Activated T-helper 9 cell treated with anti-CD3 and anti-CD28 coated beads, Interleukin-2, amount 50 U/mL, for 16 hours (primary cell): Measurements from ENCODE around the gene TOE1.
A peak's percentile ranks its signal among the peaks of the same experiment; 100 is the strongest.
"Not testable (repeated sequence)": the region's sequence is repeated elsewhere in the genome, so short reads cannot be mapped to it uniquely, and the experiment has no call there.

Experiments
- DNase-seq: peaks from one replicate; pipeline ENCODE4 v3.0.0-alpha.2; 2020; ENCODE audit warnings: low read depth

Gene TOE1

DNA sequence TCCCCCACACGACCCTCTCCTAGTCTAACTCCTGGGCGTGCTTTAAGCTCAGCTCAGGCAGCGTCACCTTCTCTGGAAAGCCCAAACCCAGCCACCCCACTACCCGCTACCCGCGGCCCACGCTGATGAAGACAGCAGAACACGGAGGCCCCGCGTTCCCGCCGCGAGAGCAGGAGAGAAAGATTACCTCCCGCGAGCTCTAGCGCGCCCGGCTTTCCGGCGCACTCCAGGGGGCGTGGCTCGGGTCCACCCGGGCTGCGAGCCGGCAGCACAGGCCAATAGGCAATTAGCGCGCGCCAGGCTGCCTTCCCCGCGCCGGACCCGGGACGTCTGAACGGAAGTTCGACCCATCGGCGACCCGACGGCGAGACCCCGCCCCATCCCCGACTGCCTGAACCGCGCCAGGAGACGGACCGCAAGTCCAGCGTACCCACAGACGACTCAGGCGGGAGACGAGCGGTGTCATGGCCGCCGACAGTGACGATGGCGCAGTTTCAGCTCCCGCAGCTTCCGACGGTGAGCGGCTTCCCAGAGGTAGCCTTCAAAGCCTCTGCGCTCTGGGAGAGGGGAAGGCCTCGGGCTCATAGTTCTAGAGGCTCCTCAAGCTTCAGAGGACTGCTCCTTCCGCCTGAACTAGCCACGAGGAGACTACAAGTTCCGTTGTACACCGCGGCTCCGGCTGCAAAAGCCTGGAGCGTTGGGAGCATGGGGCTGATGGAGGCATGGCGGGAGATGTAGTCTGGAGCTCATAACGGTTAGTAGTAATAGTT, at the start of gene TOE1, which contains the start of gene MUTYH:
TOE1 (plus strand) TSS at position 382 of the 770 bp plus-strand sequence; CDS start at position 465, 83 bp downstream.
MUTYH (minus strand) TSS at position 652 of the 770 bp plus-strand sequence. CDS start 5,935 bp downstream, outside the sequence.
- DNase-seq = peak; percentile 87

DNA sequence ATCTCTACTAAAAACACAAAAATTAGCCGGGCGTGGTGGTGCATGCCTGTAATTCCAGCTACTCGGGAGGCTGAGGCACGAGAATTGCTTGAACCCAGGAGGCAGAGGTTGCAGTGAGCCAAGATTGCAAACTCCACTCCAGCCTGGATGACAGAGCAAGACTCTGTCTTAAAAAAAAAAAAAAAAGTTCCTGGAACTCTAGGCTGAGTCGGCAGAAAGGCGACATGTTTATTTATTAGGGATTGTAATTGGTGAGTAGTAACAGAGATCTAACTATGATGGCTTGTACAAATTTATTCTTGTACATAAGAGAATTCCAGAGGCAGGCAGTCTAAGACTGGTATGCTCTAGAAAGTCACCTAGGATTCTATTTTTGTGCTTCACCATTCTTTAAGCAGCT, 49.0 kb upstream of the TOE1 start:
- not testable (repeated sequence) for DNase-seq

DNA sequence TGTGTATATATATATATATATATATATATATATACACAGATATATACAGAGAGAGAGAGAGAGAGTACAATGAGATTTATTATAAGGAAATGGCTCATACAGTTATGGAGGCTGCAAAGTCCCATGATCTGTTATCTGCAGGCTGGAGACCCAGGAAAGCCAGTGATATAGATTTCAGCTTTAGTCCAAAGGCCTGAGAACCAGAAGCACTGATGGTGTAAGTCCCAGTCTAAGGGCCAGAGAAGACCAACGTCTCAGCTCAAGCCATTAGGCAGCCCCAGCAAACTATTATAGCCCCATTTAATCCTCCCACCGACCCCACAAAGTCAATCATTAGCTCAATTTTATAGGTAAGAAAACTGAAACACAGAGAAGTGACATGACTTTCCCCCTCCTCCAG, 48.3 kb upstream of the TOE1 start:
- no peak for DNase-seq

DNA sequence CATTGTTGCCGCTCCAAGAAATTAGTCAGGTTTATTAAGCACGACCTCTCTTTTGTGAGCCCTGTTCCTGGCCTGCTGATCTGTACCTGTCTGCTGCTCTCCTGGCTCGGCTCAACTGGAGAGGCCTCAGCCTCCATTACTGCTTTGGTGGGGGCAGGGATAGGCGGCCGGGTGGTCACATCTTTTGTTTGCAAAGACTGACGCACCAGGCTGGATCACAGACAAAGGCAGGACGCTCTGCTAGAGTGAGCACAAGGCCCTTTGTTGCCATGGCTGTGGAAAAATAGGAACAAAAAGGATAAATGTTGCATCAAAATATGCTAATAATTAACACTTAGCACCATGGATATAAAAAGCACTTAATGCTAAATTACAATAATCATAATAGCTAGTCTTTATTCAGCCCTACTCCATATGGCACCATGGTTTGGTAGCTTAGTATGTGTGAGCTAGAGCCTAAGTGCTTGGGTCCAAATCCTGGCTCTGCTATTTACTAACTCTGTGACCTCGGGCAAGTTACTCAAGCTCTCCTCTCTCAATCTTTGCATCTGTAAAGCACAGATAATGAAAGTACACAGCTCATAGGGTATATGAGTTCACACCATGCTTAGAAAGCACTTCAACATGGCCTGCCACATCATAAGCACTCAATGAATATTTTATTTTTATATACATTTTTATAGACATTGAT, 42.2 kb upstream of the TOE1 start:
- no peak for DNase-seq

DNA sequence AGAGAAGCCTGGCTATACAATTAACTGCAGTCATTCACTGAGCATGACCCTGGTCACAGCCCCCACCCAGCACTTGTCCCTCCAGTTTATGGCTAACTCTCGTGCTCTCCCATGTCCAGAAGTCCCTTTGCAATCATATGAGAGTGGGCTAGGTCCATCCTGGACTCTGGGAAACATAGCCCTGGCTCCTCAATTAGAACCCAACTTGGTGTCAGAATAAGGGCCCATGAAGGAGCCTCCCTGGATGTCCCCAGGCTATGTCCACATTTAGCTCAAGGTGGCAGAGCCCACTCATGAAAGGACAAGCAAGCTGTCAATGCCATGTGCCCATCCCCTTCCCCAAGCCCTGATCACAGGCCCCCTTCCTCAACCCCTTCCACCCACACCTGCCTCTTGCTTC, 40.7 kb upstream of the TOE1 start:
- no peak for DNase-seq

DNA sequence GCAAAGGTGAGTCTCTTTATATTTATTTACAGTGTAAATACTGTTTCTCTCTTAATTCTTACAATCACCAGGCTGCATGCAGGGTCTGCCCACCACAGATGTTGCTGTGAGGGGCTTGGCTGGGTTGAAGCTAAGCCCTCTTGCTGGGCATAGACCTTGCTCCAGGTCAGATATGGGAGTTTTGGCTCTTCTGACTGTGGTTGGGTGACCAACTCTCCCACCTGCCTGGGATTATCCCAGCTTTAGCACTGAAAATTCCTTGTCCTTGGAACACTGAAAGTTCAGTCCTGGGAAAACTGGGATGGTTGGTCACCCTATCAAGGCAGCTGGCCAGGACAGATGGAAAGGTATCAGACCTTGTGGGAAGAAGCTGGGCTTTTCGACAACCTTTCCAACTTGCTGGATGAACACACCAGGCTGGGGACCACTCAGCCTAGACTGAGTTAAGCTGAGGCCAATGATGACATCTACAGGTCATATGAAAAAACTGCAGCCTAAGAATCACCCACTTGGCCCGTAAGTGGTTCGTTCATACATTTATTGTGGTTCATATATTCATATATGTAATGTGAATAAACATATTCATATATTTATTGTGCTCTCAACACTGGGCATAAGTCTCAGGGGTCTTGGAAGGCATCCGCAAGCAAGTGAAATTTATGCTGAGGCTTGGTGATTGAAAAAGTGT, 39.8 kb upstream of the TOE1 start:
- DNase-seq = no peak

DNA sequence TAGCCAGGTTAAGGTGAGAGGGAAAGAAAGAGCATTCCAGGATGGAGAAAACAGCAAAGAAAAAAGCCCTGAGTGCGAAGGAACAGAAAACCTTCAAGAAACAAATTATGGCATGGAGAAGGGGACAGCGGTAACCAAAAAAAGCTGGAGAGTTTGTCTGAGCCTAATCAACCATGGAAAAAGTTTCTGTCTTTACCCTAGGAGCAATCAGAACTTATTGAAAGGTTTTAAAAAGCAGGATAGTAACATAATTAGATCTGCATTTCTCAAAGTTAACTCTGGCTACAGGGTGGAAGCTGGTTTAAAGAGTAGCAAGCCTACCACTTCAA, 39.3 kb upstream of the TOE1 start:
- no peak for DNase-seq

DNA sequence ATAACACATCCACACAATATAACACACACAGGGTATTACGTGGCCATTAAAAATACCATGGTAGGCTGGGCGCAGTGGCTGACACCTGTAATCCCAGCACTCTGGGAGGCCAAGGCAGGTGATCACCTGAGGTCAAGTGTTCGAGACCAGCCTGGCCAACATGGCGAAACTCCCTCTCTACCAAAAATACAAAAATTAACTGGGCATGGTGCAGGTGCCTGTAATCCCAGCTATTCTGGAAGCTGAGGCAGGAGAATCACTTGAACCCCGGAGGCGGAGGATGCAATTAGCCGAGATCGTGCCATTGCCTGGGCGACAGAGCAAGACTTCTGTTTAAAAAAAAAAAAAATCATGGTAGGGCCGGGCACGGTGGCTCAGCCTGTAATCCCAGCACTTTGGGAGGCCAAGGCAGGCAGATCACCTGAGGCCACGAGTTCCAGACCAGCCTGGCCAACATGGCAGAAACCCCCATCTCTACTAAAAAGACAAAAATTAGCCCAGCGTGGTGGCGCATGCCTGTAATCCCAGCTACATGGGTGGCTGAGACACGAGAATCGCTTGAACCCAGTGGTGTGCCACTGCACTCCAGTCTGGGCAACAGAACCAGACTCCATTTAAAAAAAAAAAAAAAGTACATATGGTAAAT, 37.3 kb upstream of the TOE1 start:
- DNase-seq = no peak

DNA sequence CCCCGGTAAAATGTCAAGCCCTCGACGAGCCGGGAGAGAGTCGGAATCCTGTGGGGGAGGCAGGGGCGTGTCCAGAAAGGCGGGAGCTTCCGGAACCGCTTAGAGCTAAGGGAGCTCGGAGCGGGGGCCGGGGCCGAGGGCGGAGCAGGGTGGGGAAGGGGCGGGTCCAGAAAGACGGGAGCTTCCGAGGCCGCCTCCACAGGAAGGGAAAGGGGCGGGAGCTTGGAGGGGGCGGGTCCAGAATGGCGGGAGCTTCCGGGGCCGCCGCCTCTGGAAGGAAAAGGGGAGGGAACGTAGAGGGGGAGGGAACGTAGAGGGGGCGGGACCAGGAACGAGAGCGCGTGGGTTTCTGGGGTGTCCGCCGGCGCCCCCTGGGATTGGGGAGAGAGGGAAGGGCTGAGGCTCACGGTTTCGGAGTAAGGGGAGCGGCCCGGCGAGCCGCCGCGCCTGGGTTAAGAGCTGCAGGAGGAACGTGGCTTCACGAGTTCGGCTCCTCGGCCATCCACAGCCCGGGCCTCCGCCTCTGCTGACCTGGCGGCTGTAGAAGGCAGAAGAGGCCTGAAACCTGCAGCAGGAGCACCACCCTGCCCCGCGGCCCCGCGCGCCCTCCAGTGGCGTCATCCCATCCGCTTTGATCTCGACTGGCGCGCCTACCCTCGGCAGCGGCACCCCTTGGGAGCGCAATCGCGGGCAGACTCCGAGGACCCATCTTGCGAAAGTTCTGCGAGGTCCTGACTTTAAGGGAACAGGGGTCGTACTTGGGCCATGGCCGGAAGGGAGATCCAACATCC, 36.3 kb upstream of the TOE1 start:
- peak; percentile 96 for DNase-seq

DNA sequence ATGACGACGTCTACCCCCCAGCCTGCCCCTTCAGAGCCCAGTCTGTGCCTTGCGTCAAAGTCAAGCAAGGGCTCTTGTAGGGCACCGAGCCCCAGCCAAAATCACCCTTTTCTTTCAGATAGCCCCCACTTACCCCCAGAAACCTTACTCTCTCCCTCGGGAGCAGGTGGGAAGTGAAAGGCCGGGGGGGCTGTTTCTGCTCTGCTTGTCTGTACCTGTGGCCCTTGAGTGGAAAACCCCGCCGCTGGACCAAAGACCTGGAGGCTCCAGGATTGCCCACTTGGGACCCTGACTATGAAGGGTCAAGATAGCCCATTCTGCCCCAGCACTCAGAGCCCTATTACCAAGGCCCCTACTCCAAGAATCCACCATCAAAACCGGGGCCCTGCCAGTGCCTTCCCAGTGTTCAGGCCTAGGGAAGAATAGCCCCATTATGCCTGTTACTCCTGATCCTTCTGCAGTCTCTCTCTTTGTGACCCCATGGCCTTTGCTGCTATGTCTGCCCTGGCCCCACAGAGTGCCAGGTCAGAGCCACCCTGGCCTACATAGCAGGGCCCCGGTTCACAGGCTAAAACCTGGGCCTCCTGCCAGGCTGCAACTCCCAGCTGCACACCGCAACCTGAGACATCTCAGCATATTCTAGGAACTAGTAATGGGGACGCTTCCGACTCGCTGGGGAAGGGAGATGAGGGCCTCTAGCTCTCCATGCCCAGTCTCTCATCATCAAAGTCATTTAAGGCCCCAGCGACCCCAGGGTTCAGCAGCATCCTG, 35.5 kb upstream of the TOE1 start:
- DNase-seq = no peak

DNA sequence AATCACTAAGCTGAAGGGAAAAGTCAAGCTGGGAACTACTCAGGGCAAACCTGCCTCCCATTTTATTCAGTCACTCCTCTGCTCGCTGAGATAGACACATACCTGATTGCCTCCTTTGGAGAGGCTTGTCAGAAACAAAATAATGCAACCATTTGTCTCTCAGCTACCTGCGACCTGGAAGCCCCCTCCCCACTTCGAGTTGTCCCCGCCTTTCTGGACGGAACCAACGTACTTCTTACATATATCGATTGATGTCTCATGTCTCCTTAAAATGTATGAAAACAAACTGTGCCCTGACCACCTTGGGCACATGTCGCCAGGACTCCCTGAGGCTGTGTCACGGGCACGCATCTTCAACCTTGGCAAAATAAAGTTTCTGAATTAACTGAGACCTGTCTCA, 34.7 kb upstream of the TOE1 start:
- no peak for DNase-seq

DNA sequence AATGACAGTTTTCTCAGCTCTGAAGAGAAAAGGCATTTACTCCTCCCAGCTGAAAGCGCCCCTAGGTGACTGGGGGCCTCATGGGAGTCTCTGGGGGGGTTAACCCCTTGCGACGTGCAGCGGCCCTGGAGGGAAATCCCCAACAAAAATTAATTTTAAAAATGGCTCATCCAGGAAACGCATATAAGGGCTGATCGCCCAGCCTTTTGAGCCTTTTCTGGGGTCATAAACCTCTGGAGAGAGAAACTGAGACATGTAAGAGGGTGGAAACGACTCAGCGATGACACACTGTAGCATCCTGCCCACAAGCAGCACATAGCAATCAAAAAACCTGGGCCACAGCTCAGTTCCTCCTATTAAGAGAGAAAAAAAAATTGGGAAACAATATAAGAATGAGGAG, 33.7 kb upstream of the TOE1 start:
- DNase-seq = no peak

DNA sequence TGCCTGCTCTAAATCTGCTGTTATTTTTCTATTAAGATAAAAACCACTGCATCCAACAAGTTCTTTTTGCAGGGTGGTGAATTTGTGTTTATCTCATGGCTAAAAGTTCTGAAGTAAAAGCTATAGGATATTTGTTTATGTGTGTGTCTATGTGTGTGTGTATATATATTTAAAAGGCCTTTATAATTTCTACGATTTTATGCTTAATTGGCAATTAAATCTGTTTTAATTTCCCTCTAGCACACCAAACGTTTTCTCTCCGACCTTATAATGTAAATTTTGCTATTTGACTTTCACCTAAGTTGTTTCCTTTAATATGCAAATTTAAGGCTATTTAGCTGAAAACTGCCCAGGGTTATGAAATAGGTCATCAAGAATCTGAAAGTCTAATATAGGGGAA, 33.1 kb upstream of the TOE1 start:
- no peak for DNase-seq

DNA sequence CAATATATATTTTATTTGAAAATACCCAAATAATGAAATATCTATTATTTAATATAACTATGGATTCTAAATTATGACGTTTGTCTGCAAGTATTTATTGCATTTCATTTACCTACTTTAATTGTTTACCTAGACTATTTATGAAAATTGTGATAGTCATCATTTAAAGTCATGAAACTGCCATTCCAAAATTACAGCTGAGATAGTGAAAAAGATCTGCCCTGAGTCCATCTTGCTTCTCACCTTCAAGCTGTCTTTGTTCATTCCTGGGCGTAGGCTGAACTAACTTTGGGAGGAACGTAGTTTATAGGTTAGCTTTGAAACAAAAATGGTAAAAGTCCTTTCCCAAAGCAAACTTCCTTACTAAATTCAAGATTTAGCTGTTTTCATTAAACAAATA, 25.7 kb upstream of the TOE1 start:
- DNase-seq = no peak

DNA sequence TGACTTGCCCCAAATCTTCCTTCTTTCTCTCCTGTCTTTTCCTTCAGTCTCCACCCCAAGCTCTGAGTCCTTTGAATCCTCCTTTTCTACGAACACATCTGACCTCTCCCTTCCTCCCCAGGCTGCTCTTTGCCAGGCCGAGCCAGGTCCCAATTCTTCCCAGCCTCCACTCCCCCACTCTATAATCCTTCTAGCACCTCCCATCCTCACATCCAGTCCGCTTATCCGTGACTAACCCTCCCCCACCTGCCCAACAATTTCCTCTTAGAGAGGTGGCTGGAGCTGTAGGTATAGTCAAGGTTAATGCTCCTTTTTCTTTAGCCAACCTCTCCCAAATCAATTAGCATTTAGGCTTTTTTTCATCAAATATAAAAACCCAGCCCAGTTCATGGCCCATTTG, 22.8 kb upstream of the TOE1 start:
- DNase-seq = no peak

DNA sequence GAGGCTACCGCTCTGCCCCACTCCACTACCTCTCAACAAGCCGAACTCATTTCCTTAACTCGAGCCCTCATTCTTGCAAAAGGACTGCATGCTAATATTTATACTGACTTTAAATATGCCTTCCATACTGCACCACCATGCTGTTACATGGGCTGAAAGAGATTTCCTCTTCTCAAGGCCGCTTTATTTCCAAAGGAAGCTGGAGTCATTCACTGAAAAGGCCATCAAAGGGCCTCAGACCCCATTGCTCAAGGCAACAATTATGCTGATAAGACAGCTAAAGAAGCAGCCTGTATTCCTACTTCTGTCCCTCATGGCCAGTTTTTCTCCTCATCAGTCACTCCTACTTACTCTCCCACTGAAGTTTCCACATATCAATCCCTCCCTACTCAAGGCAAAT, 20.2 kb upstream of the TOE1 start:
- DNase-seq = no peak

DNA sequence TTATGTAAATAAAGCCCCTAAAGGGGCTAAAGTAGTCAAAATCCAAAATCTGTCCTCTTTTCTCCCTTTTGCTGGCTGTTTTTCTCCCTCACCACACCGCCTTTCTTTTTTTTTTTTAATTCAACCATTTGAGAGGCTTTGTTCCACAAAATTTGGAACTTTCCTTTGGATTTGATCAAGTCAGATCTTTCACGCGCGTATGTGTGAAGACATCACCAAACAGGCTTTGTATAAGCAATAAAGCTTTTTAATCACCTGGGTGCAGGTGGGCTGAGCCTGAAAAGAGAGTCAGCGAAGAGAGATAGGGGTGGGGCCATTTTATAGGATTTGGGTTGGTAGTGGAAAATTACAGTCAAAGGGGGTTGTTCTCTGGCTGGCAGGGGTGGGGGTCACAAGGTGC, 18.5 kb upstream of the TOE1 start:
- DNase-seq = no peak

DNA sequence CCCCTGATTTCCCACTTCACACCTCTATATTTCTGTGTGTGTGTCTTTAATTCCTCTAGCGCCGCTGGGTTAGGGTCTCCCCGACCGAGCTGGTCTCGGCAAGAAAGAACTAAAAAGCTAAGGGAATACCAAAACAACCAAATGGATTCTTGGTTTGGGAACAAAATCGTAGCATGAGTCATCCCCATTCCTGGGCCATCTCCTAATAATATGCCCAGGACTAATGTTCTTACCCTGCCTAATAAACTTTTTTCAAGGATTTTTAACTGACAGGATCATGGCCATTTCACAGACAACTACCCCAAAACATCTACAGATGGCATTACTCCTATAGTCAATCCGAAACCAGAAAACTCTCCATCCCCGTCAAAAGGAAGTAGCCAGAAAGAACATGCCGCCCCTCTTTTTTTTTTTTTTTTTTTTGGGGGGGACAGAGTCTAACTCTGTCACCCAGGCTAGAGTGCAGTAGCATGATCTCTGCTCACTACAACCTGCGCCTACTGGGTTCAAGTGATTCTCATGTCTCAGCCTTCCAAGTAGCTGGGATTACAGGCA, 17.4 kb upstream of the TOE1 start:
- no peak for DNase-seq

DNA sequence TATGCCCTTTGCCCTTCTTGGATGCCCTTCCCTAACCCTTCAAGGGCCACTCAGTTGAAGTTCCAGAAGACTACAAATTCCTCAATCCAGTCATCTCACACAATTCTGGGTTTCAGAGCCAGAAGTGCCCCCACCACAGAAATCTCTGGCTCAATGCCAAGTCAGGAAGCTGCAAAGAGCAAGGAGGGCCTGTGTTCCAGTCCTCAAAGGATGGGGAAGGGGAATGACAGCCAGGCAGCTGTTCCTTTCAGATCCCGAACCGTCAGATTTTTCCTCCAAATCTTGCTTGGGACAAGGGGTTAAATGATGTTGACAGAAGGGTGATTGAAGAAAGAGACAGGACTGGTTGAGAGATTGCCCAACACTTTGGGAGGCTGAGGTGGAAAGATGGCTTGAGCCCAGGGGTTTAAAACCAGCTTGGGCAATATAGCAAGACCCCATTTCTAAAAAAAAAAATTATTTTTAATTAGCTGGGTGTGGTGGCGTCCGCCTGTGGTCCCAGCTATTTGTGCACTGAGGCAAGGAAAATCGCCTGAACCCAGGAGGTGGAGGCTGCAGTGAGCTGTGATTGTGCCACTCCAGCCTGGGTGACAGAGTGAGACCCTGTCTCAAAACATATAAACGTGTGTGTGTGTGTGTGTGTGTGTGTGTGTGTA, 14.0 kb upstream of the TOE1 start:
- DNase-seq = no peak
